AG04450 (cell line): ENCODE results near the gene FCN1. TPM values are rescaled to one million over a fixed set of nuclear protein-coding genes. Genes with fewer than 3 reads are reported as not detected.

Experiments used
- CTCF ChIA-PET: fragments of 300-600, 350-600 bp; formaldehyde crosslinking; extraction: SDS; loops from one replicate; lab custom pipeline; 2022; ENCODE audit warnings: antibody characterized with exemption, inconsistent platforms; lab: Charles Lee
- POLR2A ChIA-PET: fragments of 350-600 bp; formaldehyde crosslinking; extraction: SDS; loops from one replicate; lab custom pipeline; 2021; ENCODE audit warnings: antibody characterized with exemption, inconsistent platforms; lab: Yijun Ruan, JAX
- DNase-seq: peaks from one replicate; pipeline ENCODE4 v3.0.0-alpha.2; 2011; ENCODE audit warnings: low read depth, low spot score
- H3K27ac ChIP-seq: one replicate; pipeline ENCODE4 v1.5.1; 2012; ENCODE audit warnings: low read depth, low read length, control low read depth
- H3K27me3 ChIP-seq: one replicate; pipeline ENCODE4 v1.6.0; 2012; ENCODE audit warnings: low read length; ENCODE audit not compliant: control insufficient read depth, insufficient read depth
- H3K4me3 ChIP-seq: 2 replicates; pipeline ENCODE4 v1.5.1; 2011; ENCODE audit warnings: mild to moderate bottlenecking, low read depth, low read length, control low read depth
- H3K9me3 ChIP-seq: 2 replicates; pipeline ENCODE4 v1.5.1; 2012; ENCODE audit warnings: low read length; ENCODE audit not compliant: control insufficient read depth, insufficient read depth
- CTCF ChIP-seq: IDR thresholded peaks from 2 replicates; pipeline ENCODE4 v1.5.1; 2011; ENCODE audit warnings: low read depth, low read length, control low read depth, inconsistent platforms
- polyA plus RNA-seq: library from polyadenylated mRNA; depleted of rRNA; stranded (reverse); fragments of >200 nt; gene quantifications from 2 replicates; pipeline ENCODE4 v1.2.3, GENCODE V29; 2011

Gene FCN1
- polyA plus RNA-seq, 1 experiment = not detected

GRCh38 chr9:134955156-134955555 lies 37.4 kb upstream of the FCN1 start:
- no peaks in the 10 kb centered on the region for H3K27me3 ChIP-seq
- DNase-seq = no peak
- ChIA-PET CTCF (no interaction called here), POLR2A (no interaction called here)
- H3K9me3 ChIP-seq = peaks cover 5% of the 10 kb centered on the region; the same call in 1 of the 2 replicates
- TF ChIP-seq CTCF = no peak
- no peak overlapping the region for H3K27ac ChIP-seq
- no peak overlapping the region for H3K4me3 ChIP-seq

GRCh38 chr9:134951994-134952393 lies 34.3 kb upstream of the FCN1 start:
- no peak overlapping the region for H3K27ac ChIP-seq
- no peak for DNase-seq
- H3K27me3 ChIP-seq = no peaks in the 10 kb centered on the region
- POLR2A ChIA-PET = no interaction called here
- no peak overlapping the region for H3K4me3 ChIP-seq
- CTCF ChIA-PET = no interaction called here
- no peak for TF ChIP-seq CTCF
- no peaks in the 10 kb centered on the region; the same call in 1 of the 2 replicates for H3K9me3 ChIP-seq

GRCh38 chr9:134951461-134951860 lies 33.7 kb upstream of the FCN1 start:
- no peak for DNase-seq
- H3K27ac ChIP-seq = no peak overlapping the region
- no peak for TF ChIP-seq CTCF
- no peaks in the 10 kb centered on the region for H3K27me3 ChIP-seq
- POLR2A ChIA-PET = no interaction called here
- CTCF ChIA-PET = no interaction called here
- no peak overlapping the region for H3K4me3 ChIP-seq
- H3K9me3 ChIP-seq = no peaks in the 10 kb centered on the region; the same call in 1 of the 2 replicates

GRCh38 chr9:134950386-134951210 lies 32.9 kb upstream of the FCN1 start:
- no peak for TF ChIP-seq CTCF
- POLR2A ChIA-PET = no interaction called here
- DNase-seq = no peak
- Histone ChIP-seq H3K4me3 (no peak overlapping the region), H3K9me3 (no peaks in the 10 kb centered on the region; the same call in 1 of the 2 replicates), H3K27ac (no peak overlapping the region), H3K27me3 (no peaks in the 10 kb centered on the region)
- CTCF ChIA-PET = no interaction called here

- ChIA-PET CTCF (no interaction called here), POLR2A (no interaction called here)
- no peaks in the 10 kb centered on the region; the same call in 1 of the 2 replicates for H3K9me3 ChIP-seq
- no peak overlapping the region for H3K27ac ChIP-seq
- TF ChIP-seq CTCF = no peak
- DNase-seq = no peak
- peaks cover 3% of the 10 kb centered on the region for H3K27me3 ChIP-seq
- no peak overlapping the region for H3K4me3 ChIP-seq
Measured at GRCh38 chr9:134949681-134950385, 32.1 kb upstream of the FCN1 start.
